B cell (primary cell): Measurements from ENCODE around the gene ANKRD11. TPM values are rescaled to one million over a fixed set of nuclear protein-coding genes. Genes with fewer than 3 reads are reported as not detected.

ENCODE experiments used
- ATAC-seq: fragments of 200-7000 bp; cut with Tn5 transposase; one replicate; pipeline ENCODE4 v1.10.0; 2021; ENCODE audit warnings: low read depth, mild to moderate bottlenecking, moderate number of reproducible peaks, moderate library complexity
- CTCF ChIA-PET: fragments of 350-600 bp; sonication (Branson Sonifier 250); formaldehyde crosslinking; loops from one replicate; lab custom pipeline; 2021; ENCODE audit warnings: antibody characterized with exemption, inconsistent platforms; lab: Charles Lee
- POLR2A ChIA-PET: fragments of 350-600 bp; sonication (Branson Sonifier 250); formaldehyde crosslinking; loops from one replicate; lab custom pipeline; 2021; ENCODE audit warnings: antibody characterized with exemption; lab: Charles Lee
- DNase-seq: peaks from one replicate; pipeline ENCODE4 v3.0.0; 2013
- H2AFZ ChIP-seq: 2 replicates; pipeline ENCODE4 v1.6.1; 2012; ENCODE audit warnings: mild to moderate bottlenecking, low read depth, low read length; ENCODE audit not compliant: insufficient read depth, poor library complexity, severe bottlenecking
- H3K27ac ChIP-seq, 2 donors: 1 replicate in 1 of 2; 2 replicates in 1 of 2; pipeline ENCODE4 v1.5.1; 2012 to 2013; ENCODE audit warnings: low read length in 2 of 2, mild to moderate bottlenecking in 2 of 2, moderate library complexity in 1 of 2
- H3K27me3 ChIP-seq, 4 experiments: fragments of 200-600 bp in 1 of 4; sonication (generic) in 1 of 4; replicated peaks in 1 of 4; 1 replicate in 2 of 4; 2 replicates in 2 of 4; pipeline versions ENCODE4 v1.6.1 to v1.7.0; 2013 to 2016; ENCODE audit warnings: low read length in 3 of 4, mild to moderate bottlenecking in 2 of 4, mixed read lengths in 1 of 4, moderate library complexity in 1 of 4; ENCODE audit not compliant: insufficient read depth in 4 of 4, control insufficient read depth in 3 of 4; ENCODE audit errors: control extremely low read depth in 1 of 4
- H3K36me3 ChIP-seq, 2 experiments: replicated peaks in 1 of 2; 1 replicate in 1 of 2; 2 replicates in 1 of 2; pipeline versions ENCODE4 v1.6.1 to v1.7.1; 2013; ENCODE audit warnings: low read length in 1 of 2; ENCODE audit not compliant: insufficient read depth in 2 of 2, control insufficient read depth in 1 of 2; ENCODE audit errors: control extremely low read depth in 1 of 2, extremely low read depth in 1 of 2
- H3K4me1 ChIP-seq, 2 donors: fragments of 200-600 bp in 1 of 2; sonication (generic) in 1 of 2; 1 replicate in 1 of 2; 2 replicates in 1 of 2; pipeline versions ENCODE4 v1.5.1 to v1.6.1; 2013 to 2017; ENCODE audit warnings: low read length in 2 of 2; ENCODE audit not compliant: control insufficient read depth in 2 of 2, insufficient read depth in 2 of 2
- H3K4me2 ChIP-seq: replicated peaks from 2 replicates; pipeline ENCODE3; 2012; ENCODE audit warnings: mild to moderate bottlenecking, low read depth, low read length; ENCODE audit not compliant: poor library complexity, severe bottlenecking
- H3K4me3 ChIP-seq, 5 experiments: fragments of 200-600 bp in 1 of 5; sonication (generic) in 1 of 5; 1 replicate in 3 of 5; 2 replicates in 2 of 5; pipeline versions ENCODE4 v1.5.1 to v1.7.0; 2011 to 2016; ENCODE audit warnings: low read length in 4 of 5, mild to moderate bottlenecking in 4 of 5, low read depth in 2 of 5, control low read depth in 1 of 5, moderate library complexity in 1 of 5; ENCODE audit not compliant: insufficient read depth in 1 of 5; ENCODE audit errors: control extremely low read depth in 1 of 5, extremely low read depth in 1 of 5
- H3K79me2 ChIP-seq: fragments of 200-600 bp; sonication (generic); one replicate; pipeline ENCODE4 v1.6.0; 2016; ENCODE audit warnings: low read length; ENCODE audit not compliant: control insufficient read depth, insufficient read depth
- H3K9ac ChIP-seq: fragments of 200-600 bp; sonication (generic); 2 replicates; pipeline ENCODE4 v1.6.1; 2017; ENCODE audit warnings: mild to moderate bottlenecking, low read length, moderate library complexity
- H3K9me3 ChIP-seq, 3 donors: one replicate each; pipeline versions ENCODE4 v1.6.1 to v1.7.1; 2013; ENCODE audit warnings: low read length in 2 of 3; ENCODE audit not compliant: control insufficient read depth in 2 of 3, insufficient read depth in 1 of 3; ENCODE audit errors: control extremely low read depth in 1 of 3
- H4K20me1 ChIP-seq: 2 replicates; pipeline ENCODE4 v1.6.0; 2012; ENCODE audit warnings: mild to moderate bottlenecking, low read length; ENCODE audit not compliant: insufficient read depth, control insufficient read depth, poor library complexity, severe bottlenecking
- H3K27ac Mint-ChIP-seq: one replicate; pipeline ENCODE4 v1.8.0; 2021; ENCODE audit warnings: mixed read lengths
- H3K27me3 Mint-ChIP-seq: one replicate; pipeline ENCODE4 v1.8.0; 2021; ENCODE audit warnings: mixed read lengths
- H3K4me1 Mint-ChIP-seq: one replicate; pipeline ENCODE4 v1.8.0; 2021; ENCODE audit warnings: mixed read lengths
- H3K4me3 Mint-ChIP-seq: one replicate; pipeline ENCODE4 v1.8.0; 2021; ENCODE audit warnings: mixed read lengths
- H3K9me3 Mint-ChIP-seq: one replicate; pipeline ENCODE4 v1.8.0; 2022; ENCODE audit warnings: mixed read lengths; ENCODE audit not compliant: insufficient read depth
- EZH2 ChIP-seq: IDR thresholded peaks from 2 replicates; pipeline ENCODE4 v1.6.1; 2012; ENCODE audit warnings: borderline replicate concordance, low read depth, mild to moderate bottlenecking, moderate library complexity, low read length; ENCODE audit not compliant: insufficient read depth, poor library complexity, severe bottlenecking
- WGBS: methylation state at CpG from one replicate; pipeline ENCODE4 v1.1.5; 2013; ENCODE audit warnings: missing lambda C conversion rate; ENCODE audit not compliant: insufficient coverage; 5-methylcytosine and 5-hydroxymethylcytosine counted together
- intact Hi-C: fragments of 100-400 bp; cut with micrococcal nuclease; formaldehyde crosslinking; loops from one replicate; pipeline ENCODE4 v1.10.0; 2022
- polyA plus RNA-seq: library from polyadenylated mRNA; depleted of rRNA; stranded (reverse); fragments of >200 nt; gene quantifications from 2 replicates; pipeline ENCODE4 v1.2.3, GENCODE V29; 2012
- total RNA-seq, 2 donors: library from RNA; stranded (reverse); fragments of 120-200 nt in 1 of 2; gene quantifications; 1 replicate in 1 of 2; 2 replicates in 1 of 2; pipeline versions ENCODE4 v1.2.3 to v1.2.4, GENCODE V29; 2013 to 2022
- TF ChIP-seq, protein P1 (sequence below): fragments of 200-600 bp; IDR thresholded peaks from one replicate; pipeline ENCODE4 v1.8.0; 2022; ENCODE audit warnings: antibody characterized with exemption, mild to moderate bottlenecking

ANKRD11 gene
- total and polyA plus RNA-seq, 2 donors (not counting 1 experiment from before 2014, with no cell fraction given): 67.9 to 314 TPM

DNA sequence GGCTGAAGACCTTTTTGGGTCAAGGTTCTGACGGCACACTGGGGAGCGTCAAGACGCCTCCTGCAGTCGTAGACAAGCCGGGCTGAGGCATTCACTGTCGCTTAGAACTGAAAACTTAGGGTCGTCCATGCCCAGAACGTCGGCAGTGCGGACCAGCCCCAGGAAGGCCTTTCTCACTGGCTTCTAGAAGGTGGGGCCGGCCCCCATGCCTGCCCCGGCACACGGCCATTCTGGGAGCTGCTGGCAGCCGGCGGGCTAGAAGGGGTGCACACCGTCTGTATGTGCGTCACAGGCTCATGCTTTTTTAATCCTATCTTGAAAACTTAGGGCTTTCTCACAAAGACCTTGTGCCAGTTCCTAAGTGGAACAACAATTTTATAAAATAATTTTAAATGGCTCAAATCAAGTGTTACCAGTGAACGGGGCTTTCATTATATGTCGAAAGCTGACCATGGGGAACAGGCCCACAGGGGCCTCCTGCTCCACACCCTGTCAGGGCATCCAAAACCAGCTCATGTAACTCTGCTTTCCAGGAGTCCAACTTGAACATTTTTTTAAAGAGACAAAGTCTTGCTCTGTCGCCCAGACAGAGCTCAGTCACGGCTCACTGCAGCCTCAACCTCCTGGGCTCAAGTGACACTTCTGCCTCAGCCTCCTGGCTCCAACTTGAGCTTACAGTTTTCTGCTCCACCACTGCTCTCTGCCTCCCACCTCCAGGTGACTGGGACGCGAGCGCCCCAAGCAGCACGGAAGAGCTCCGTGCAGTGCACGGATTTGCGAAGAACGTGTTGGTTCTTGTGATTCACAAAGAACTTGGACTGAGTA is 111.2 kb downstream of the ANKRD11 start:
- peak overlapping the region; percentile 37 for H3K4me2 ChIP-seq
- peaks cover 100% of the 10 kb centered on the region for H4K20me1 ChIP-seq

More for the DNA sequence above, 111.2 kb downstream of the ANKRD11 start:
- peaks cover 85% of the 10 kb centered on the region for H3K4me1 Mint-ChIP-seq
- peak overlapping the region; percentile 46 for H3K4me3 Mint-ChIP-seq
- WGBS: 85% methylated on average over 25 of the region's 29 CpGs
- intact Hi-C loops: loop anchor here (10.0 kb wide), 1 partner anchor 124 kb away; no protein-coding TSS in a partner anchor
- peaks cover 2% of the 10 kb centered on the region for H3K9me3 Mint-ChIP-seq
- no peak for DNase-seq
- H3K79me2 ChIP-seq: peaks cover 99% of the 10 kb centered on the region
- no peak overlapping the region for H3K4me3 ChIP-seq
- ChIA-PET POLR2A (interaction anchor here (0.6 kb wide), 1 partner anchor 14 kb away, joined by 4 read pairs; no protein-coding TSS in a partner anchor), CTCF (interaction anchor here (1.0 to 1.1 kb wide), 2 partner anchors 19 to 76 kb away, joined by 3 to 4 read pairs; no protein-coding TSS in a partner anchor)
- peaks cover 43 to 66% of the 10 kb centered on the region in 2 donors for H3K4me1 ChIP-seq
- no peaks in the 10 kb centered on the region for H3K27me3 Mint-ChIP-seq
- no peak overlapping the region for H3K9ac ChIP-seq
- ATAC-seq: no peak
- no peak for TF ChIP-seq EZH2
- TF ChIP-seq, protein P1, sequence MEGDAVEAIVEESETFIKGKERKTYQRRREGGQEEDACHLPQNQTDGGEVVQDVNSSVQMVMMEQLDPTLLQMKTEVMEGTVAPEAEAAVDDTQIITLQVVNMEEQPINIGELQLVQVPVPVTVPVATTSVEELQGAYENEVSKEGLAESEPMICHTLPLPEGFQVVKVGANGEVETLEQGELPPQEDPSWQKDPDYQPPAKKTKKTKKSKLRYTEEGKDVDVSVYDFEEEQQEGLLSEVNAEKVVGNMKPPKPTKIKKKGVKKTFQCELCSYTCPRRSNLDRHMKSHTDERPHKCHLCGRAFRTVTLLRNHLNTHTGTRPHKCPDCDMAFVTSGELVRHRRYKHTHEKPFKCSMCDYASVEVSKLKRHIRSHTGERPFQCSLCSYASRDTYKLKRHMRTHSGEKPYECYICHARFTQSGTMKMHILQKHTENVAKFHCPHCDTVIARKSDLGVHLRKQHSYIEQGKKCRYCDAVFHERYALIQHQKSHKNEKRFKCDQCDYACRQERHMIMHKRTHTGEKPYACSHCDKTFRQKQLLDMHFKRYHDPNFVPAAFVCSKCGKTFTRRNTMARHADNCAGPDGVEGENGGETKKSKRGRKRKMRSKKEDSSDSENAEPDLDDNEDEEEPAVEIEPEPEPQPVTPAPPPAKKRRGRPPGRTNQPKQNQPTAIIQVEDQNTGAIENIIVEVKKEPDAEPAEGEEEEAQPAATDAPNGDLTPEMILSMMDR: no peak
- H3K36me3 ChIP-seq: peaks cover 0 to 2% of the 10 kb centered on the region in 2 experiments
- no peak overlapping the region for H3K27ac ChIP-seq
- no peak overlapping the region for H3K27ac Mint-ChIP-seq
- H2AFZ ChIP-seq: no peak overlapping the region
- H3K9me3 ChIP-seq: peaks cover 0 to 18% (median 7%) of the 10 kb centered on the region in 3 donors
- H3K27me3 ChIP-seq: no peaks in the 10 kb centered on the region
